Measurements from ENCODE around the gene SEMA5A.

The SEMA5A gene

DNA sequence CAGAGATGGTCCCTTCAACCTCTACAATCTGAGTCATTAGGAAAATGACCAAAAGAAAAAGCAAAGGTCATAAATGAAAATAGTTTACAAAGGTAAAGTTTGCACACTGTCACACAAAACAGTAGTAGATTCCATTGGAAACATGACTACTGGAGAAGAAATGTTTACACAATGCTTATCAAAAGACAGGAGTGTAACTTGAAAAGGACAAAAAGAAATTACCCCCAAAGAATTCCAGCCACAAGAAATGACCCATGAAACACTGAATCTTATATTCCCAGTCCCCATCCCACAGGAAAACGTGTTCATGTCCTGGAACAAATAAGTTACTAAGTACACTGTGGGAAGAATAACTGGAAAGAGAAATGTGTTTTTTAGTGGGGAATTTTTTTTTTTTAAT lies 385.1 kb downstream of the SEMA5A start:
- H3K4me3 Mint-ChIP-seq: no peak overlapping the region
- H3K27me3 Mint-ChIP-seq (ENCODE audit: low read depth, poor library complexity): no peaks in the 10 kb centered on the region
- no peaks in the 10 kb centered on the region for H3K36me3 Mint-ChIP-seq (ENCODE audit: low read depth)
- TF ChIP-seq, protein P1, sequence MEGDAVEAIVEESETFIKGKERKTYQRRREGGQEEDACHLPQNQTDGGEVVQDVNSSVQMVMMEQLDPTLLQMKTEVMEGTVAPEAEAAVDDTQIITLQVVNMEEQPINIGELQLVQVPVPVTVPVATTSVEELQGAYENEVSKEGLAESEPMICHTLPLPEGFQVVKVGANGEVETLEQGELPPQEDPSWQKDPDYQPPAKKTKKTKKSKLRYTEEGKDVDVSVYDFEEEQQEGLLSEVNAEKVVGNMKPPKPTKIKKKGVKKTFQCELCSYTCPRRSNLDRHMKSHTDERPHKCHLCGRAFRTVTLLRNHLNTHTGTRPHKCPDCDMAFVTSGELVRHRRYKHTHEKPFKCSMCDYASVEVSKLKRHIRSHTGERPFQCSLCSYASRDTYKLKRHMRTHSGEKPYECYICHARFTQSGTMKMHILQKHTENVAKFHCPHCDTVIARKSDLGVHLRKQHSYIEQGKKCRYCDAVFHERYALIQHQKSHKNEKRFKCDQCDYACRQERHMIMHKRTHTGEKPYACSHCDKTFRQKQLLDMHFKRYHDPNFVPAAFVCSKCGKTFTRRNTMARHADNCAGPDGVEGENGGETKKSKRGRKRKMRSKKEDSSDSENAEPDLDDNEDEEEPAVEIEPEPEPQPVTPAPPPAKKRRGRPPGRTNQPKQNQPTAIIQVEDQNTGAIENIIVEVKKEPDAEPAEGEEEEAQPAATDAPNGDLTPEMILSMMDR (IDR thresholded peaks at IDR 0.05): no peak
- H3K9me3 Mint-ChIP-seq: no peaks in the 10 kb centered on the region
- no peak for DNase-seq
- H3K4me1 Mint-ChIP-seq: peaks cover 12% of the 10 kb centered on the region
- no peak overlapping the region for H3K27ac Mint-ChIP-seq

DNA sequence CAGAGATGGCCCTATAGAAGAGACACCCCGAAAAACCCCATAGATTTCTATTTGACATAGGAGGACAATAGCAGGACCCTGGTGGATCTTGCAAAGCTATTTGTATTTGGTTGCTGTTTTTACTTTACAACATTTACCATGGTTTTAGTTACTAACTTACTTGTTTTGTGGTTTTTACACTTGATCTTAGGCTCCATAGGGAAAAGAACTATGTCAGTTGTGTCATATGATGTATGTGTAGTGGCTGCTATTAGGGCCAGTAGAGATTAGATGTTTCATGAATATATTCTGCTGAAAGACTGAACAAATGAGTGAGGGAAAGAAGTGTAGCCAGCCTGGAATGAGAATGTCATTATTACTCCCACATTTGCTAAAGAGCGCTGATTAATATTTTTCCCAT lies 388.1 kb downstream of the SEMA5A start:
- no peaks in the 10 kb centered on the region for H3K9me3 Mint-ChIP-seq
- H3K4me3 Mint-ChIP-seq: no peak overlapping the region
- H3K4me1 Mint-ChIP-seq: peaks cover 19% of the 10 kb centered on the region
- DNase-seq: no peak
- TF ChIP-seq, protein P1 (IDR thresholded peaks at IDR 0.05): no peak
- H3K36me3 Mint-ChIP-seq (ENCODE audit: low read depth): no peaks in the 10 kb centered on the region
- H3K27ac Mint-ChIP-seq: no peak overlapping the region
- H3K27me3 Mint-ChIP-seq (ENCODE audit: low read depth, poor library complexity): no peaks in the 10 kb centered on the region

DNA sequence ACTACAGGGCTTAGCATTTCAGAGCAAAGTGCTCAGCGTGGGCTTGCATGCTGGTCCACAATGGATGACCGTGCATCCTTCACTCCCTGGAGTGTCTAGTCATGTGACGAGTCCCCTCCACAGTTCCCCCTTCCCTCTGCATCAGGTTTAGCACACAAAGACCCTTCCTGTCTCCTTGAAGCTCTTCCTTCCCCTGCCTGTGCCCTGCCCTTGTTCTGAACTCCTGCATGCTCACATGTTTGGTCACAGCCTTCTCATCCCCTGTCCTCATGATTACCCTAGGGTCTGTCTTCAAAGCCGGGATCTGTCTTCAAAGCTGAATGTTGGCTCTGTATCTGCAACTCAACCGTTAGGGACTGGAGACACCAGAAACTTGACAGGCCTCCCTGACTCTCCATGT lies 388.9 kb downstream of the SEMA5A start:
- peak overlapping the region; percentile 29 for H3K27ac Mint-ChIP-seq
- H3K36me3 Mint-ChIP-seq (ENCODE audit: low read depth): no peaks in the 10 kb centered on the region
- H3K27me3 Mint-ChIP-seq (ENCODE audit: low read depth, poor library complexity): peaks cover 2% of the 10 kb centered on the region
- TF ChIP-seq, protein P1 (IDR thresholded peaks at IDR 0.05): no peak
- H3K4me3 Mint-ChIP-seq: no peak overlapping the region
- H3K9me3 Mint-ChIP-seq: no peaks in the 10 kb centered on the region
- DNase-seq: no peak
- peaks cover 27% of the 10 kb centered on the region for H3K4me1 Mint-ChIP-seq

DNA sequence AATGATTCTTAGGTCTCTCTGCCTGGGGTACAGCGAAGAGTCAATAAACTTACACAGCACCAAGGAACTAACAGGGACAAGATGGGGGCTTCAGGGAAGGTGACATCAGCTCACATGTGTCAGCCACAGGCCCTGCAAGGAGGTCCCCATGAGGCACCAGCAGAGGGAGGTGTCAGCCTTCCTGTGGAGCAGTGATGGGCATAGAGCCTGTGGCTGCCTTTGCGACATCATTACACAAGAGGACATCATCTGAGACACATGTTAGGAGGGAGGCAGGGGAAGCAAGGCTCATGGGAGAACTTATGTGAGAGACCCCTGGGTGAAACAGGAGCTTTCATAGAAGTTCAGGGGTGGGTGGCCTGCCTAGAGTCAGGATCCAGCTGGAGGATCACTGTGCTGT lies 389.6 kb downstream of the SEMA5A start:
- Mint-ChIP-seq H3K27me3 (ENCODE audit: low read depth, poor library complexity) (peaks cover 6% of the 10 kb centered on the region), H3K4me1 (peaks cover 33% of the 10 kb centered on the region), H3K4me3 (no peak overlapping the region), H3K27ac (no peak overlapping the region), H3K9me3 (no peaks in the 10 kb centered on the region), H3K36me3 (ENCODE audit: low read depth) (no peaks in the 10 kb centered on the region)
- TF ChIP-seq, protein P1 (IDR thresholded peaks at IDR 0.05): peak; percentile 20
- DNase-seq: peak; percentile 39

DNA sequence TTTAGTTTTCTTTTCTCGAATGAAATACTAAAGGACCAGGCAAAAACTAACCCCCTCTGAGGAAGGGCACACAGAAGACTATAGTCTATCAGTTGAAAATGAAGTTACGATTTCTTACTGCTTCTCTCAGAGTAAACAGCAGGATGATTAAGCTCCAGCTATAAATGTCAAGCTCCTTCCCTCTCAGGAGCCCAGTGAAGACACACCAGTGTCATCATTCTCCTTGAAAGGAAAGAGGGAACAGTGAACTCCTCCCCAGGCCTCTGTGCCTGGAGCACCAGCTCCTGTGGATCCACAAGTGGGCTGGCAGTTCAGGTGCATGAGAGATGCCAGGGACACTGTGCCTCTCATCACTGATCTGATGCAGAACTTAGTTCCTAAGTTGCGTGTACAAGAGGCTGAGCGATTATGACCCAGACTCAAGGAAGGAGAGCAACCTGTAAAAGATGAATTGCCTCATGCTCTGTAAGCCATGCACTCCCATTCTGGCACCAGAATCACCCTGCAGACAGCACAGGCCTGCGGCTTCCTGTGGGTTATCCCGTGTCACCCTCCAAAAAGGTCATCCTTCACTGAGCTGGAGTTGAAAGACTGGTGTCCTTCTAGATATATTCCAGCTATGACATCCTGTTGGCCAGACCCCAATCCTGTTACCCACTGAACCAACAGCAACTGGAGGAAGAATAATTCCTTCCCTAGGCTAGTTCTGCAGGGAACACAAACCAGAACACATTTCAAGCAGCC lies 394.0 kb downstream of the SEMA5A start:
- DNase-seq: no peak
- H3K27ac Mint-ChIP-seq: peak overlapping the region; percentile 83
- no peaks in the 10 kb centered on the region for H3K9me3 Mint-ChIP-seq
- TF ChIP-seq, protein P1 (IDR thresholded peaks at IDR 0.05): no peak
- peaks cover 42% of the 10 kb centered on the region for H3K4me1 Mint-ChIP-seq
- no peaks in the 10 kb centered on the region for H3K36me3 Mint-ChIP-seq (ENCODE audit: low read depth)
- no peak overlapping the region for H3K4me3 Mint-ChIP-seq
- H3K27me3 Mint-ChIP-seq (ENCODE audit: low read depth, poor library complexity): peaks cover 6% of the 10 kb centered on the region

DNA sequence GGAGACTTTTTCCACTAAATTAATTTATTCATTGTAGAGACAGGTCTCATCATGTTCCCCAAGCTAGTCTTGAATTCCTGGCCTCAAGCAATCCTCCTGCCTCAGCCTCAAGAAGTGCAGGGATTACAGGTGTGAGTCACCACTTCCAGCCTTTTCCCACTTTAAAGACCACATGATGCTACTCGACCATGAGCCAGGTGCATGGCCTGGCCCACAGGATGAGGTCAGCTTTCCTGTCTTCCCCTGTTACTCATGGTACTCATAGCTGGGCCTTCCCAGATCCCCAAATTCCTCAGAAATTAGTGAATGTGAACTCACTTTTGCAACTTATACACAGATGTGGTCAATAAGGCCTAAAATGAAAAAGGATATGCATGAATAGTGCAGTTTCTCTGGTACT lies 395.9 kb downstream of the SEMA5A start:
- DNase-seq: no peak
- Mint-ChIP-seq H3K27ac (no peak overlapping the region), H3K27me3 (ENCODE audit: low read depth, poor library complexity) (peaks cover 6% of the 10 kb centered on the region), H3K4me1 (peaks cover 37% of the 10 kb centered on the region), H3K36me3 (ENCODE audit: low read depth) (peaks cover 13% of the 10 kb centered on the region), H3K9me3 (peaks cover 9% of the 10 kb centered on the region), H3K4me3 (no peak overlapping the region)
- TF ChIP-seq, protein P1 (IDR thresholded peaks at IDR 0.05): no peak

Measured in nephron progenitor cell (in vitro differentiated cells).